HG02678 (cell line): ENCODE data around the gene NEXMIF.
"Not testable (repeated sequence)": the region's sequence is repeated elsewhere in the genome, so short reads cannot be mapped to it uniquely, and the experiment has no call there.

Experiments used
- ATAC-seq: cut with Tn5 transposase; IDR thresholded peaks from one replicate; pipeline ENCODE4 v1.9.1; 2021; ENCODE audit warnings: mild to moderate bottlenecking, moderate library complexity; ENCODE audit not compliant: unreplicated experiment

NEXMIF gene

GRCh38 chrX:74925225-74926088, at the start of gene NEXMIF:
Gene NEXMIF (minus strand): TSS chrX:74925452.
- peak; percentile 62 for ATAC-seq

GRCh38 chrX:74961962-74962361, 36.7 kb upstream of the NEXMIF start:
- not testable (repeated sequence) for ATAC-seq

GRCh38 chrX:74949717-74950116, 24.5 kb upstream of the NEXMIF start:
- no peak for ATAC-seq

- ATAC-seq: no peak
Observed at GRCh38 chrX:74940414-74940813, 15.2 kb upstream of the NEXMIF start.

GRCh38 chrX:74931214-74931613, 6.0 kb upstream of the NEXMIF start:
- ATAC-seq: no peak

- peak; percentile 49 for ATAC-seq
Observed at GRCh38 chrX:74924449-74925224, 615 bp downstream of the NEXMIF start.

- ATAC-seq: no peak
Observed at GRCh38 chrX:74923942-74924448, 1.3 kb downstream of the NEXMIF start.

- peak; percentile 67 for ATAC-seq
Observed at GRCh38 chrX:74922922-74923543, 2.2 kb downstream of the NEXMIF start.

- ATAC-seq: peak; percentile 76
Observed at GRCh38 chrX:74911494-74911893, 13.8 kb downstream of the NEXMIF start.

- ATAC-seq: no peak
Observed at GRCh38 chrX:74906417-74906816, 18.8 kb downstream of the NEXMIF start.

- no peak for ATAC-seq
Observed at GRCh38 chrX:74902806-74903205, 22.4 kb downstream of the NEXMIF start.

GRCh38 chrX:74892561-74892960, 32.7 kb downstream of the NEXMIF start:
- ATAC-seq: no peak

GRCh38 chrX:74890676-74891430, 34.4 kb downstream of the NEXMIF start:
- peak; percentile 96 for ATAC-seq

GRCh38 chrX:74882383-74882782, 42.9 kb downstream of the NEXMIF start:
- ATAC-seq: not testable (repeated sequence)

GRCh38 chrX:74865725-74866124, 59.5 kb downstream of the NEXMIF start:
- ATAC-seq: no peak

GRCh38 chrX:74853255-74853654, 72.0 kb downstream of the NEXMIF start:
- ATAC-seq: no peak

- no peak for ATAC-seq
Observed at GRCh38 chrX:74835566-74835965, 89.7 kb downstream of the NEXMIF start.

- ATAC-seq: not testable (repeated sequence)
Observed at GRCh38 chrX:74819797-74820196, 105.5 kb downstream of the NEXMIF start.

- ATAC-seq: no peak
Observed at GRCh38 chrX:74814681-74815080, 110.6 kb downstream of the NEXMIF start.

- no peak for ATAC-seq
Observed at GRCh38 chrX:74804574-74804973, 120.7 kb downstream of the NEXMIF start.

- no peak for ATAC-seq
Observed at GRCh38 chrX:74800062-74800461, 125.2 kb downstream of the NEXMIF start.
